Caco-2 (cell line): ENCODE results near the gene SYNPO2. TPM values are rescaled to one million over a fixed set of nuclear protein-coding genes. Genes with fewer than 3 reads are reported as not detected.
A peak's percentile ranks its signal among the peaks of the same experiment; 100 is the strongest.

Source experiments
- BruUV-seq: library from RNA; stranded (reverse); fragments of 400-500 nt; replicated peaks from 2 replicates; lab custom pipeline; 2021; lab: Mats Ljungman, UMichigan
- CTCF ChIA-PET: fragments of 300-600 bp; sonication (Branson Sonifier 250); formaldehyde crosslinking; loops from one replicate; lab custom pipeline; 2022; ENCODE audit warnings: antibody characterized with exemption; lab: Charles Lee
- POLR2A ChIA-PET: fragments of 300-600 bp; sonication (Branson Sonifier 250); formaldehyde crosslinking; loops from one replicate; lab custom pipeline; 2022; ENCODE audit warnings: antibody characterized with exemption; lab: Charles Lee
- DNase-seq, 2 experiments: peaks; one replicate each; pipeline versions ENCODE4 v3.0.0 to v3.0.0-alpha.2; 2020 to 2022
- H3K27me3 ChIP-seq: replicated peaks from 2 replicates; pipeline ENCODE4 v1.6.0; 2011; ENCODE audit warnings: low read length; ENCODE audit not compliant: control insufficient read depth, insufficient read depth
- H3K36me3 ChIP-seq: 2 replicates; pipeline ENCODE4 v1.5.1; 2011; ENCODE audit warnings: low read length; ENCODE audit not compliant: control insufficient read depth, insufficient read depth
- H3K4me1 ChIP-seq: fragments of 250-450 bp; sonication (Bioruptor Pico); 2 replicates; pipeline ENCODE4 v1.5.1; 2020; ENCODE audit warnings: mild to moderate bottlenecking
- H3K4me3 ChIP-seq: 2 replicates; pipeline ENCODE4 v1.5.1; 2011; ENCODE audit warnings: low read depth, mild to moderate bottlenecking, control low read depth, low read length
- H3K9me3 ChIP-seq: fragments of 250-450 bp; sonication (Bioruptor Pico); 2 replicates; pipeline ENCODE4 v1.5.1; 2020; ENCODE audit warnings: mild to moderate bottlenecking, moderate library complexity
- H3K27ac Mint-ChIP-seq: one replicate; pipeline ENCODE4 v1.8.0; 2022; ENCODE audit warnings: mixed read lengths; ENCODE audit not compliant: unreplicated experiment
- H3K27me3 Mint-ChIP-seq: one replicate; pipeline ENCODE4 v1.8.0; 2022; ENCODE audit warnings: mixed read lengths; ENCODE audit not compliant: insufficient read depth, unreplicated experiment
- H3K36me3 Mint-ChIP-seq: one replicate; pipeline ENCODE4 v1.8.0; 2022; ENCODE audit warnings: mild to moderate bottlenecking, mixed read lengths; ENCODE audit not compliant: insufficient read depth, unreplicated experiment
- H3K4me1 Mint-ChIP-seq: one replicate; pipeline ENCODE4 v1.8.0; 2022; ENCODE audit warnings: low read depth, mixed read lengths; ENCODE audit not compliant: unreplicated experiment
- H3K4me3 Mint-ChIP-seq: one replicate; pipeline ENCODE4 v1.8.0; 2022; ENCODE audit warnings: mild to moderate bottlenecking, moderate library complexity, mixed read lengths; ENCODE audit not compliant: unreplicated experiment
- H3K9me3 Mint-ChIP-seq: one replicate; pipeline ENCODE4 v1.8.0; 2022; ENCODE audit warnings: mixed read lengths; ENCODE audit not compliant: unreplicated experiment
- intact Hi-C: fragments of 100-400 bp; cut with micrococcal nuclease; formaldehyde crosslinking; loops from one replicate; pipeline ENCODE4 v1.10.0; 2022; ENCODE audit not compliant: unreplicated experiment
- total RNA-seq: library from RNA; stranded (reverse); gene quantifications from 2 replicates; pipeline ENCODE4 v1.2.3, GENCODE V29; 2022
- TF ChIP-seq, protein P1 (sequence below), 2 experiments: fragments of 200-600 bp in 1 of 2; IDR thresholded peaks; 1 replicate in 1 of 2; 2 replicates in 1 of 2; pipeline versions ENCODE4 v1.5.1 to v1.8.0; 2011 to 2022; ENCODE audit warnings: antibody characterized with exemption in 1 of 2, control low read depth in 1 of 2, inconsistent platforms in 1 of 2, low read depth in 1 of 2, low read length in 1 of 2, mild to moderate bottlenecking in 1 of 2, moderate library complexity in 1 of 2; ENCODE audit not compliant: insufficient read depth in 1 of 2, severe bottlenecking in 1 of 2, unreplicated experiment in 1 of 2

The SYNPO2 gene
- total RNA-seq, 1 experiment from 2014 or later, result 0.16 TPM

DNA sequence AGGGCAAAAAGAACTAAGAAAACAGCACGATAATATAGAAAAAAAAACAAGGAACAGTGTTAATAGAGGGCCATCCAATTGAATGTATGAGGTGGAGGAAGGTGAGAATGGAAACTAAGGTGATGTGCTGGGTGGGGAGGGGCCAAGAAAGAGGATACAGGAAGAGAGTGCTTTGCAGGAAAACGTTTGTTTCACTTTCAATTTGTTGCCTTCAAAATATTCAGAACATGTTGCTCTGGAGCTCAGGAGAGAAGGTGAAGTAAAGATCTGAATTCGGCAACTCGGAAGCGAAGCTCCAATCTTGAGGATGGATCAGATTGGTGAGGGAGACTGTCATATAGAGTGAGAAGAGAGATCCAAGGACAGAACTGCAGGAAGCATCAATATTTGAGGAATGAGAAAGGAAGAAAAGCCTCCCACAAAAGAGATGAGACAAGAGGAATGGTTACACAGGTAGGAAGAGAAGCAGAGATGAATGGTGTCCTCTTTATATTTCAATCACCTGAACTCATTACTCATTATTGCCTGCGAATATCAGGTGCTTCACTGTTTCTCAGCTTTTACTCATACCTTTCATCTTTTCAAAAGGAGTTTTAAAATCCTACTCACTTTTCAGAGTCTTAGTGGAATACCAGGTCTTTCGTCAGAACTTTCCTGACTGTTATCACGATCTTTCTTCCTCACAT, 38.0 kb upstream of the SYNPO2 start:
- BruUV-seq, result no TSS peak
- no peak overlapping the region for H3K27ac Mint-ChIP-seq
- no peaks in the 10 kb centered on the region for H3K9me3 ChIP-seq
- CTCF ChIA-PET, result no interaction called here
- TF ChIP-seq, protein P1, sequence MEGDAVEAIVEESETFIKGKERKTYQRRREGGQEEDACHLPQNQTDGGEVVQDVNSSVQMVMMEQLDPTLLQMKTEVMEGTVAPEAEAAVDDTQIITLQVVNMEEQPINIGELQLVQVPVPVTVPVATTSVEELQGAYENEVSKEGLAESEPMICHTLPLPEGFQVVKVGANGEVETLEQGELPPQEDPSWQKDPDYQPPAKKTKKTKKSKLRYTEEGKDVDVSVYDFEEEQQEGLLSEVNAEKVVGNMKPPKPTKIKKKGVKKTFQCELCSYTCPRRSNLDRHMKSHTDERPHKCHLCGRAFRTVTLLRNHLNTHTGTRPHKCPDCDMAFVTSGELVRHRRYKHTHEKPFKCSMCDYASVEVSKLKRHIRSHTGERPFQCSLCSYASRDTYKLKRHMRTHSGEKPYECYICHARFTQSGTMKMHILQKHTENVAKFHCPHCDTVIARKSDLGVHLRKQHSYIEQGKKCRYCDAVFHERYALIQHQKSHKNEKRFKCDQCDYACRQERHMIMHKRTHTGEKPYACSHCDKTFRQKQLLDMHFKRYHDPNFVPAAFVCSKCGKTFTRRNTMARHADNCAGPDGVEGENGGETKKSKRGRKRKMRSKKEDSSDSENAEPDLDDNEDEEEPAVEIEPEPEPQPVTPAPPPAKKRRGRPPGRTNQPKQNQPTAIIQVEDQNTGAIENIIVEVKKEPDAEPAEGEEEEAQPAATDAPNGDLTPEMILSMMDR (IDR thresholded peaks at IDR 0.05; ENCODE audit: insufficient read depth in 1 of 2, low read depth in 1 of 2, low read length in 1 of 2, severe bottlenecking in 1 of 2, unreplicated experiment in 1 of 2), result no peak
- no peaks in the 10 kb centered on the region for H3K36me3 Mint-ChIP-seq
- H3K27me3 Mint-ChIP-seq, result peaks cover under 1% of the 10 kb centered on the region
- intact Hi-C loops, result no loop called here
- peak overlapping the region; percentile 55 for H3K4me3 Mint-ChIP-seq
- peaks cover 10% of the 10 kb centered on the region for H3K4me1 Mint-ChIP-seq
- no peaks in the 10 kb centered on the region for H3K9me3 Mint-ChIP-seq
- H3K4me1 ChIP-seq, result no peaks in the 10 kb centered on the region
- DNase-seq, result no peak
- peak overlapping the region; percentile 10; the same call in 1 of the 2 replicates for H3K4me3 ChIP-seq
- no peaks in the 10 kb centered on the region for H3K36me3 ChIP-seq
- no peaks in the 10 kb centered on the region; the same call in 1 of the 2 replicates for H3K27me3 ChIP-seq
- POLR2A ChIA-PET, result no interaction called here

DNA sequence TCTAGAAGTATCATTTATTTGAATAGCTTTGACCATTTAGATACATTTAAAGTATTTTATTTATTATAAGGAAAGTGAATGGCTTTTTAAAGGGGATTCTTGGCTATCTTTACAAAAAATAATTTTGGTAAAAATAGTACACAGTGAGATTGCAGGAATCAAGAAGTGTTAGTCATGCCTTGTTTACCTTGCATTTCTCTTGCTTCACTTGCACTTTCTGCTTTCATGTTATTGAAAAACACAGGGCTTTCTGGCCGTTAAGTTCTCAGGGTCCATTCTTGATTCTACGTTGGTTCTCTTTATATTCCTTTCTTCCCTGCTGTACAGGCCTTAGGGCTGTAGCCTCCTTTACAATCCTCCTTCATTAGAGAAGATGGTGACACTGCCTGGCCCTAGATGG, 30.9 kb upstream of the SYNPO2 start:
- no peaks in the 10 kb centered on the region for H3K36me3 Mint-ChIP-seq
- no peaks in the 10 kb centered on the region for H3K4me1 ChIP-seq
- no peak overlapping the region for H3K27ac Mint-ChIP-seq
- H3K4me3 Mint-ChIP-seq, result no peak overlapping the region
- no TSS peak for BruUV-seq
- no peaks in the 10 kb centered on the region for H3K36me3 ChIP-seq
- H3K27me3 ChIP-seq, result no peaks in the 10 kb centered on the region; the same call in 1 of the 2 replicates
- H3K9me3 ChIP-seq, result no peaks in the 10 kb centered on the region
- H3K27me3 Mint-ChIP-seq, result peaks cover 7% of the 10 kb centered on the region
- ChIA-PET POLR2A (no interaction called here), CTCF (no interaction called here)
- no peaks in the 10 kb centered on the region for H3K4me1 Mint-ChIP-seq
- intact Hi-C loops, result no loop called here
- H3K4me3 ChIP-seq, result no peak overlapping the region
- no peaks in the 10 kb centered on the region for H3K9me3 Mint-ChIP-seq
- TF ChIP-seq, protein P1 (IDR thresholded peaks at IDR 0.05; ENCODE audit: insufficient read depth in 1 of 2, low read depth in 1 of 2, low read length in 1 of 2, severe bottlenecking in 1 of 2, unreplicated experiment in 1 of 2), result no peak
- DNase-seq, result no peak

DNA sequence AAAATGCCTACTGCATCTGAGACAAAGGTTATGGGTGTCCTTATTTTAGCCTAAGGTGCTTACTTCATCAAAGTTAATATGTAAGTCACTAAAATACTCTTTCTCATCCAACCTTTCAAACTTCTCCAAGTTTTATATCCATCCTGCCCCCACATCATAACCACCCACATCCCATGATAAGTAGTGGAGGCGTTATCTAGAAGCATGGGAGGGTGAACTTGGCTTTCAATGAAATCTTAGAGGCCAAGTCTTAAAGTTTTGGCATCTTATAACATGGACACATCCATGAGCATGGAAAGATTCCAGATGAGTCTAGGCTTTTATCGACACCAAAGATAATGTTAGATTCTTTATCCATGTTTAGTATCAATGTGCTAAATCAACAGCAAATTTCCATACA, 29.9 kb upstream of the SYNPO2 start:
- POLR2A ChIA-PET, result no interaction called here
- H3K27ac Mint-ChIP-seq, result no peak overlapping the region
- no peak overlapping the region for H3K4me3 Mint-ChIP-seq
- H3K9me3 Mint-ChIP-seq, result no peaks in the 10 kb centered on the region
- H3K36me3 Mint-ChIP-seq, result no peaks in the 10 kb centered on the region
- H3K27me3 Mint-ChIP-seq, result peaks cover 13% of the 10 kb centered on the region
- Histone ChIP-seq H3K27me3 (no peaks in the 10 kb centered on the region), H3K4me3 (no peak overlapping the region), H3K36me3 (no peaks in the 10 kb centered on the region), H3K9me3 (no peaks in the 10 kb centered on the region), H3K4me1 (no peaks in the 10 kb centered on the region)
- no peak for DNase-seq
- no TSS peak for BruUV-seq
- H3K4me1 Mint-ChIP-seq, result no peaks in the 10 kb centered on the region
- CTCF ChIA-PET, result no interaction called here
- TF ChIP-seq, protein P1 (IDR thresholded peaks at IDR 0.05; ENCODE audit: insufficient read depth in 1 of 2, low read depth in 1 of 2, low read length in 1 of 2, severe bottlenecking in 1 of 2, unreplicated experiment in 1 of 2), result no peak
- intact Hi-C loops, result no loop called here
